ENCODE results near the gene MAP7D3.
"Not testable (repeated sequence)": the region's sequence is repeated elsewhere in the genome, so short reads cannot be mapped to it uniquely, and the experiment has no call there.

The MAP7D3 gene

DNA sequence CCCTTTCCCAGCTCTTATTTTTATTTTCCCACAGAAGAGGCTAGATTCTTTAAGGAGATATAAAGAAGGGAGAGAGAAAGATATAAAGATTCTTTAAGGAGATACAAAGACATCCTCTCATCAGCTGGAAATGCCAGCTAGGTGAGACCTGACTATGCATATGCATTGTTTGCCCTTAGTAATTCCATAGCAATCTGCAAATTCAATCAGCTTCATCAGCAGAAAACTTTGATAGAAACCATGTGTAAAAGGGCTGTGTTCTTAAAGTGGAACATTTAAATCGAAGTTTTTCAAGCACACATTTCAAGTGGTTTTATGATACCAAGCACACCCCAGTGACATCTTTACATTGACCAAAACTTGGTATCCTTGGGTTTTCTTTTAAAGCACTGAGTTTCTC is 79.8 kb downstream of the MAP7D3 start:
- no peak for DNase-seq

DNA sequence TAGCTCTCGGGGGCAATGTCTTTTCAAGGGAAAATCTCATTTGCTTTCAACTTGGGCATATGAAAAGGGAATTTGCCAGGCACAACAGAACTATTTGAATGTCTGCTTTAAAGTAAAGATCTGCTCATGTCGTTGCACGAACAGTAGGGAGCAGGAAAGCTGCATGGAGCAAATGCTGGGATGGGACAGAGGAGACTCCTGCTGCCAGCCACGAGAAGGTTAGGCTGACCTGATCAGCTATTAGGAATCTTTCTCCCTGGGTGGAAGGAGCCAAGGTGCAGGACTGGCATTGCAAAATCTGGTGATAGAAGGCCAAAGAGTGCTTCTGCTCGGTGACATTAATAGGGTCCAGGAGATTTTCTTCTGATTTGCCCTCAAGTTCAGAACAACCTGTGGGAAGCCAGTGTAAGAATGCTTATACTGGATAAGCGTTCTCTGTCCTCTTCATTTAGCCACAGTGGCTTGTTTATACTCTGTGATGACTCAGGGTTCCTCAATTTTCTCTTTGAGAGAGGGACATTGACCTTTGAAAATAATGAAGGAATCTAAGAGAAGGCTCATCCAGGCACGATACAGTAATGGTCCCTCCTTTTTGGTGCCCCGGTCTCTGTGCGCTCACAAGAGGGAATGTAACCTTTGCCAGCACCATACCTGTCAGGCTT is 80.9 kb downstream of the MAP7D3 start:
- no peak for DNase-seq

- no peak for DNase-seq
Measured at GRCh38 chrX:136168929-136169735, 82.1 kb downstream of the MAP7D3 start.

GRCh38 chrX:136167989-136168388 is 83.2 kb downstream of the MAP7D3 start:
- not testable (repeated sequence) for DNase-seq

GRCh38 chrX:136166221-136166855 is 84.9 kb downstream of the MAP7D3 start:
- DNase-seq = no peak

GRCh38 chrX:136165406-136165805 is 85.8 kb downstream of the MAP7D3 start:
- no peak for DNase-seq

DNA sequence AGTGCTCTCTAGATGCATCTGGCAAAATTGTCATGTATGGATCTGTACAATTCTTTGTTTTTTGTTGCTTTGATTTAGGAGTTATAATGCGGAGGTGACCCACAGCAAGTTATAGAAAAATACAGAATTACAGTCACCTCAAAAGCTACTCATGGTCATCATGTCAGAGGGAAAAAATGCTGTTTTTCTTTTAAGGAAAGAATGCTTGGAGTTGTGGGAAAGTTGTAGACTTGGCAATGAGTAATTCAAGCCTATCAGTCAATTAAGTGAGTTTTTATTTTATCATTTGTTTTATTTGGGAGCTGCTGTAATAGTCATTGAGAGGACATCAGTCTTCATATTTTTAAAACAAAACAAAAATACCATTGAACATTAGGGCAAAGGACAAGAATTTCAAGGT is 87.5 kb downstream of the MAP7D3 start:
- no peak for DNase-seq
